Liver (tissue), 9 donors: ENCODE results near the gene ZFP36L1. TPM values are rescaled to one million over a fixed set of nuclear protein-coding genes. Genes with fewer than 3 reads are reported as not detected.

Experiments
- DNase-seq: peaks from one replicate; pipeline ENCODE4 v3.0.0-alpha.2; 2017; ENCODE audit warnings: low spot score
- H3K27ac ChIP-seq, 2 donors: one replicate each; pipeline ENCODE4 v1.7.0; 2013; ENCODE audit warnings: inconsistent platforms in 2 of 2, low read length in 2 of 2, control low read depth in 1 of 2, low read depth in 1 of 2, mild to moderate bottlenecking in 1 of 2
- H3K27me3 ChIP-seq, 4 donors: one replicate each; pipeline versions ENCODE4 v1.6.1 to v1.7.0; 2013; ENCODE audit warnings: low read length in 3 of 4, inconsistent platforms in 1 of 4, mild to moderate bottlenecking in 1 of 4, moderate library complexity in 1 of 4; ENCODE audit not compliant: control insufficient read depth in 4 of 4, insufficient read depth in 4 of 4
- H3K36me3 ChIP-seq, 4 donors: one replicate each; pipeline versions ENCODE4 v1.6.1 to v1.7.0; 2013; ENCODE audit warnings: low read length in 3 of 4, mild to moderate bottlenecking in 3 of 4, low read depth in 1 of 4, moderate library complexity in 1 of 4; ENCODE audit not compliant: control insufficient read depth in 4 of 4, insufficient read depth in 3 of 4
- H3K4me1 ChIP-seq, 4 donors: one replicate each; pipeline versions ENCODE4 v1.6.1 to v1.7.0; 2013; ENCODE audit warnings: low read length in 3 of 4, mild to moderate bottlenecking in 3 of 4, moderate library complexity in 1 of 4; ENCODE audit not compliant: control insufficient read depth in 4 of 4, insufficient read depth in 4 of 4
- H3K4me3 ChIP-seq, 3 donors: one replicate each; pipeline versions ENCODE4 v1.6.1 to v1.7.0; 2013; ENCODE audit warnings: low read length in 3 of 3, control low read depth in 1 of 3, low read depth in 1 of 3, mild to moderate bottlenecking in 1 of 3
- H3K9ac ChIP-seq, 2 donors: one replicate each; pipeline ENCODE4 v1.7.0; 2013; ENCODE audit warnings: low read length in 2 of 2, mild to moderate bottlenecking in 2 of 2, moderate library complexity in 2 of 2, control low read depth in 1 of 2, low read depth in 1 of 2
- H3K9me3 ChIP-seq, 4 donors: one replicate each; pipeline versions ENCODE4 v1.6.1 to v1.7.0; 2013; ENCODE audit warnings: low read length in 3 of 4; ENCODE audit not compliant: control insufficient read depth in 4 of 4
- EGR1 ChIP-seq, 2 donors: IDR thresholded peaks; 2 replicates each; pipeline ENCODE4 v1.6.1; 2016 to 2018; ENCODE audit warnings: antibody characterized with exemption in 2 of 2, low read depth in 2 of 2
- FOXA1 ChIP-seq: IDR thresholded peaks from 2 replicates; pipeline ENCODE4 v1.6.1; 2016; ENCODE audit warnings: antibody characterized with exemption
- FOXA2 ChIP-seq: IDR thresholded peaks from 2 replicates; pipeline ENCODE4 v1.6.1; 2016; ENCODE audit warnings: antibody characterized with exemption
- HNF4A ChIP-seq, 2 donors: conservative IDR thresholded peaks; 2 replicates each; pipeline ENCODE4 v1.6.1; 2016; ENCODE audit warnings: antibody characterized with exemption in 2 of 2, mild to moderate bottlenecking in 2 of 2
- HNF4G ChIP-seq: IDR thresholded peaks from 2 replicates; pipeline ENCODE4 v1.6.1; 2016; ENCODE audit warnings: antibody characterized with exemption
- NR2F2 ChIP-seq: IDR thresholded peaks from 2 replicates; pipeline ENCODE4 v1.6.1; 2016; ENCODE audit warnings: antibody characterized with exemption
- RXRA ChIP-seq, 2 donors: IDR thresholded peaks; 2 replicates each; pipeline ENCODE4 v1.6.1; 2017 to 2018; ENCODE audit warnings: antibody characterized with exemption in 2 of 2, mild to moderate bottlenecking in 1 of 2
- SP1 ChIP-seq: IDR thresholded peaks from 2 replicates; pipeline ENCODE4 v1.6.1; 2018; ENCODE audit warnings: antibody characterized with exemption, mild to moderate bottlenecking
- TAF1 ChIP-seq: conservative IDR thresholded peaks from 2 replicates; pipeline ENCODE4 v1.6.1; 2016; ENCODE audit warnings: antibody characterized with exemption, mild to moderate bottlenecking
- YY1 ChIP-seq: IDR thresholded peaks from 2 replicates; pipeline ENCODE4 v1.6.1; 2016; ENCODE audit warnings: antibody characterized with exemption, mild to moderate bottlenecking
- WGBS: extraction: QIAGEN DNeasy Blood & Tissue Kit; methylation state at CpG from one replicate; pipeline ENCODE4 v1.1.7; 2013; 5-methylcytosine and 5-hydroxymethylcytosine counted together
- polyA plus RNA-seq, 2 donors: library from polyadenylated mRNA; stranded (reverse) in 1 of 2; unstranded in 1 of 2; fragments of 200-250 nt in 1 of 2; fragments of >200 nt in 1 of 2; fragmentation: Nextera tagmentation in 1 of 2; extraction: Ambion mirVana in 1 of 2; gene quantifications; one replicate each; pipeline versions ENCODE4 v1.2.1 to v1.2.3, GENCODE V29; 2013 to 2015
- total RNA-seq, 2 donors: library from RNA; depleted of rRNA; stranded (reverse); fragments of >200 nt; gene quantifications; one replicate each; pipeline ENCODE4 v1.2.3, GENCODE V29; 2014
- TF ChIP-seq, protein P1 (sequence below): IDR thresholded peaks from 2 replicates; pipeline ENCODE4 v1.6.1; 2016; ENCODE audit warnings: antibody characterized with exemption
- TF ChIP-seq, protein P2 (sequence below): IDR thresholded peaks from 2 replicates; pipeline ENCODE4 v1.6.1; 2016; ENCODE audit warnings: antibody characterized with exemption
- TF ChIP-seq, protein P3 (sequence below): IDR thresholded peaks from 2 replicates; pipeline ENCODE4 v1.6.1; 2016; ENCODE audit warnings: antibody characterized with exemption, mild to moderate bottlenecking
- donor health status: healthy.
- donor health status: healthy.
- donor health status: healthy.
- donor health status: healthy.
- donor health status: healthy.

Gene ZFP36L1
- total and polyA plus RNA-seq, 4 donors: 25.0 to 170 (median 69.5) TPM

DNA sequence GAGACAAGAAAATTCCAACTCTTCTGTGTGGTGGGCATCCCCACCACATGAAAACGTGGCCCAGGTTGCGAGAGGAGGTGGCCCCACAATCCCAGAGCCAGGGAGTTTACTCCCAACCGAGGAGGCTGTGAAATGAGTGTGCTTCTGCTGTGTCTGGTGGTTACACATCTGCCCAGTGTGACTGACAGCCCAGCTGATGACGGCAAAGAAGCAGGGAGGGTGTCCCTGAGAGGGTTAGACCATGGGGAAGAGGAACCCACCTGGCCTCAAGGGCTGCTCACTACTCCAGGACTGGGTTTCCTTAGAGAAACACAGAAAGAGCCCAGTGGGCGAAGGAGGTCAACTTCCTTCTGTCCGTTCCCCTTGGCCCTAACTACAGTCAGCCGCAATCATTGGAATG is 24.6 kb downstream of the ZFP36L1 start:
- H3K27me3 ChIP-seq: no peaks in the 10 kb centered on the region
- no peak overlapping the region for H3K27ac ChIP-seq
- no peak overlapping the region for H3K4me3 ChIP-seq
- no peaks in the 10 kb centered on the region for H3K36me3 ChIP-seq
- DNase-seq: no peak
- H3K9me3 ChIP-seq: no peaks in the 10 kb centered on the region
- 91% methylated on average over 7 of the region's 7 CpGs for WGBS
- no peak overlapping the region for H3K9ac ChIP-seq
- TF ChIP-seq, protein P1, sequence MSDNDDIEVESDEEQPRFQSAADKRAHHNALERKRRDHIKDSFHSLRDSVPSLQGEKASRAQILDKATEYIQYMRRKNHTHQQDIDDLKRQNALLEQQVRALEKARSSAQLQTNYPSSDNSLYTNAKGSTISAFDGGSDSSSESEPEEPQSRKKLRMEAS: no peak
- peak; percentile 17 to 51 for TF ChIP-seq RXRA (IDR thresholded peaks at IDR 0.05)
- peaks cover 0 to 6% (median 2%) of the 10 kb centered on the region in 4 donors for H3K4me1 ChIP-seq

DNA sequence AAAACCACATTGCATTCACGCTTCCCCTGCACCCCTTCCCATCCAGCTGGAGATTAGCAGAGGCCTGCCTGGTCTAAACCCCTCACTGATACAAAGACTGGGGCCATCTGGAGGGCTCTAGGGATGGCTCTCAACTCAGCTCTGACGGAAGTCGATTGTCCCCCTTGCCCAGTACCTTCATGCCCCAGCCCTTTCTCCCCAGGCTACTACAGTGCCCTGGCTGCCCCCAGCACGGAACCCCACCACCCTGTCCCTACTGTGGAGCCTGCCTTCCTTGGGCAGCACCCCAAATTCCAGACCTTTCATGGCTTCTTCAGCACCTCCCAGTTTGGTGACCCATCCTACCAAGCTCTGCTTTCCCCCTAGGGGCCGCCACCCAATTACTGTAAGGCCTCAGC is 25.6 kb downstream of the ZFP36L1 start:
- Histone ChIP-seq H3K36me3 (no peaks in the 10 kb centered on the region), H3K4me3 (no peak overlapping the region), H3K9me3 (no peaks in the 10 kb centered on the region), H3K9ac (no peak overlapping the region), H3K4me1 (peaks cover 3 to 15% (median 11%) of the 10 kb centered on the region in 4 donors), H3K27me3 (no peaks in the 10 kb centered on the region), H3K27ac (no peak overlapping the region)
- WGBS: 95% methylated on average over 5 of the region's 5 CpGs
- DNase-seq: no peak
- TF ChIP-seq FOXA2 (no peak), NR2F2 (no peak), YY1 (no peak), FOXA1 (no peak), HNF4G (no peak), EGR1 (IDR thresholded peaks at IDR 0.05; ENCODE audit: low read depth in 2 of 2) (no peak), SP1 (no peak), TAF1 (no peak), HNF4A (conservative IDR thresholded peaks at IDR 0.05) (no peak)
- TF ChIP-seq, protein P2, sequence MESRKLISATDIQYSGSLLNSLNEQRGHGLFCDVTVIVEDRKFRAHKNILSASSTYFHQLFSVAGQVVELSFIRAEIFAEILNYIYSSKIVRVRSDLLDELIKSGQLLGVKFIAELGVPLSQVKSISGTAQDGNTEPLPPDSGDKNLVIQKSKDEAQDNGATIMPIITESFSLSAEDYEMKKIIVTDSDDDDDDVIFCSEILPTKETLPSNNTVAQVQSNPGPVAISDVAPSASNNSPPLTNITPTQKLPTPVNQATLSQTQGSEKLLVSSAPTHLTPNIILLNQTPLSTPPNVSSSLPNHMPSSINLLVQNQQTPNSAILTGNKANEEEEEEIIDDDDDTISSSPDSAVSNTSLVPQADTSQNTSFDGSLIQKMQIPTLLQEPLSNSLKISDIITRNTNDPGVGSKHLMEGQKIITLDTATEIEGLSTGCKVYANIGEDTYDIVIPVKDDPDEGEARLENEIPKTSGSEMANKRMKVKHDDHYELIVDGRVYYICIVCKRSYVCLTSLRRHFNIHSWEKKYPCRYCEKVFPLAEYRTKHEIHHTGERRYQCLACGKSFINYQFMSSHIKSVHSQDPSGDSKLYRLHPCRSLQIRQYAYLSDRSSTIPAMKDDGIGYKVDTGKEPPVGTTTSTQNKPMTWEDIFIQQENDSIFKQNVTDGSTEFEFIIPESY: no peak
- TF ChIP-seq, protein P3, sequence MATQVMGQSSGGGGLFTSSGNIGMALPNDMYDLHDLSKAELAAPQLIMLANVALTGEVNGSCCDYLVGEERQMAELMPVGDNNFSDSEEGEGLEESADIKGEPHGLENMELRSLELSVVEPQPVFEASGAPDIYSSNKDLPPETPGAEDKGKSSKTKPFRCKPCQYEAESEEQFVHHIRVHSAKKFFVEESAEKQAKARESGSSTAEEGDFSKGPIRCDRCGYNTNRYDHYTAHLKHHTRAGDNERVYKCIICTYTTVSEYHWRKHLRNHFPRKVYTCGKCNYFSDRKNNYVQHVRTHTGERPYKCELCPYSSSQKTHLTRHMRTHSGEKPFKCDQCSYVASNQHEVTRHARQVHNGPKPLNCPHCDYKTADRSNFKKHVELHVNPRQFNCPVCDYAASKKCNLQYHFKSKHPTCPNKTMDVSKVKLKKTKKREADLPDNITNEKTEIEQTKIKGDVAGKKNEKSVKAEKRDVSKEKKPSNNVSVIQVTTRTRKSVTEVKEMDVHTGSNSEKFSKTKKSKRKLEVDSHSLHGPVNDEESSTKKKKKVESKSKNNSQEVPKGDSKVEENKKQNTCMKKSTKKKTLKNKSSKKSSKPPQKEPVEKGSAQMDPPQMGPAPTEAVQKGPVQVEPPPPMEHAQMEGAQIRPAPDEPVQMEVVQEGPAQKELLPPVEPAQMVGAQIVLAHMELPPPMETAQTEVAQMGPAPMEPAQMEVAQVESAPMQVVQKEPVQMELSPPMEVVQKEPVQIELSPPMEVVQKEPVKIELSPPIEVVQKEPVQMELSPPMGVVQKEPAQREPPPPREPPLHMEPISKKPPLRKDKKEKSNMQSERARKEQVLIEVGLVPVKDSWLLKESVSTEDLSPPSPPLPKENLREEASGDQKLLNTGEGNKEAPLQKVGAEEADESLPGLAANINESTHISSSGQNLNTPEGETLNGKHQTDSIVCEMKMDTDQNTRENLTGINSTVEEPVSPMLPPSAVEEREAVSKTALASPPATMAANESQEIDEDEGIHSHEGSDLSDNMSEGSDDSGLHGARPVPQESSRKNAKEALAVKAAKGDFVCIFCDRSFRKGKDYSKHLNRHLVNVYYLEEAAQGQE: no peak
